SU-DHL-6 (cell line): ENCODE results near the gene RASA2.

Experiments
- CTCF ChIP-seq: fragments of 200-600 bp; sonication (generic); IDR thresholded peaks from one replicate; pipeline ENCODE4 v1.5.1; 2017; ENCODE audit warnings: antibody characterized with exemption, mild to moderate bottlenecking, low read length, moderate library complexity; ENCODE audit not compliant: insufficient read depth, poor library complexity, severe bottlenecking
- EZH2phosphoT487 ChIP-seq: fragments of 200-600 bp; sonication (generic), shearing (Covaris generic); conservative IDR thresholded peaks from 2 replicates; pipeline ENCODE4 v1.6.1; 2018; ENCODE audit warnings: mild to moderate bottlenecking, antibody characterized with exemption, low read length, moderate library complexity, mixed read lengths

DNA sequence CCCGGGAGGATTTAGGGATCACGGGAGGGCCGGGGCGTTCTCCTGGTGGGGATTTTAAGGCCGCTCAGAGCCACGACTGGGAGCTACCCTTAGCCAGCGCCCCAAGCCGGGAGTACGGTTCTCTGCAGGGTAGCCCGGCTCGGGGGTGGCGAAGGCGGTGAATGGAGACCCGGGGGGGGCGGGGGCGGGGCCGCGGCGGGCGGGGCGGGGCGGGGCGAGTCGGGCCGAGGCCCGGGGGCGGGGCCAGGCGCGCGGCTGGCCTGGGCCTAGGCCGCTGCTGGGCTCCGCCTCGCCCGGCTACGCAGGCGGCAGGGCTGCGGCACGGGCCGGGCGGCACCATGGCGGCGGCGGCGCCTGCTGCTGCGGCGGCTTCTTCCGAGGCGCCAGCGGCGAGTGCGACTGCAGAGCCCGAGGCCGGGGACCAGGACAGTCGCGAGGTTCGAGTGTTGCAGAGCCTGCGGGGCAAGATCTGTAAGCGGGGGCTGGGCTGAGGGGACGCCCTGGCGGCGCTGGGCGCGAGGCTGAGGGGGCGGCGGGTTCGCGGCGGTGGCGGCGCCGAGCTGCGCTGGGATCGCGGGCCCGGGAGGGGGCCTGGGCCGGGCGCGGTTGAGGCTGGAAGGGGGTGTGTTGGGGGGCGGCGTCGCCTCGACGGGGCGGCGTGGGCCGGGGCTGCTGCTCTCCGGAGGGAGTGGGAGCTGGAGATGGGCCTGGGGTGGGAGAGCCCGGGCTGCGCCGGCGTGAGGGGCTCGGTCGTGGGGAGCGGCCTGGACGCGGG lies at the start of gene RASA2:
- TF ChIP-seq CTCF (no peak), EZH2phosphoT487 (no peak)
